ENCODE results near the gene GPATCH2.

Gene GPATCH2

GRCh38 chr1:217498209-217498608 lies 132.7 kb downstream of the GPATCH2 start:
- no peaks in the 10 kb centered on the region for H3K79me2 ChIP-seq (ENCODE audit: control insufficient read depth, insufficient read depth, low read length, poor library complexity)
- H2BK12ac ChIP-seq (ENCODE audit: low read length): no peak overlapping the region
- no peaks in the 10 kb centered on the region for H3K79me1 ChIP-seq (ENCODE audit: low read length)
- no peak for DNase-seq
- H3K4me1 ChIP-seq (ENCODE audit: control insufficient read depth in 1 of 2, insufficient read depth in 2 of 2, low read length in 2 of 2): no peaks in the 10 kb centered on the region
- peaks cover 0 to 2% of the 10 kb centered on the region in 2 experiments for H3K36me3 ChIP-seq (ENCODE audit: control insufficient read depth in 1 of 2, insufficient read depth in 2 of 2, low read length in 2 of 2)
- no peak overlapping the region for H3K23ac ChIP-seq (ENCODE audit: low read length)
- H3K27ac ChIP-seq (ENCODE audit: low read depth, low read length): no peak overlapping the region
- H2AFZ ChIP-seq (ENCODE audit: insufficient read depth, low read length, poor library complexity): no peak overlapping the region
- H3K14ac ChIP-seq (ENCODE audit: low read length): no peak overlapping the region
- H3K4ac ChIP-seq (ENCODE audit: low read depth, low read length): no peak overlapping the region
- H3K4me3 ChIP-seq (ENCODE audit: low read depth, low read length): no peak overlapping the region
- no peak overlapping the region for H4K91ac ChIP-seq (ENCODE audit: low read depth, low read length)
- H3K9ac ChIP-seq (ENCODE audit: low read length): no peak overlapping the region
- H3K9me3 ChIP-seq (ENCODE audit: insufficient read depth, low read depth, low read length): no peaks in the 10 kb centered on the region
- WGBS (ENCODE audit: extremely low coverage, insufficient coverage, insufficient read length): no CpG with 5 or more reads among the region's 5 CpGs
- no peak overlapping the region for H3K4me2 ChIP-seq (ENCODE audit: low read length)
- no peak overlapping the region for H4K8ac ChIP-seq (ENCODE audit: low read depth, low read length)
- no peak overlapping the region for H3K18ac ChIP-seq (ENCODE audit: low read length)
- H2AK5ac ChIP-seq (ENCODE audit: low read length): no peak overlapping the region
- no peak overlapping the region for H2BK5ac ChIP-seq (ENCODE audit: low read depth, low read length, poor library complexity)
- H3K27me3 ChIP-seq (ENCODE audit: insufficient read depth, low read length): no peaks in the 10 kb centered on the region
- H2BK120ac ChIP-seq (ENCODE audit: insufficient read depth, low read length, poor library complexity): no peak overlapping the region
- H4K12ac ChIP-seq (ENCODE audit: low read depth, low read length): no peak overlapping the region

- Histone ChIP-seq H3K27me3 (ENCODE audit: insufficient read depth, low read length) (no peaks in the 10 kb centered on the region), H4K12ac (ENCODE audit: low read depth, low read length) (no peak overlapping the region), H3K14ac (ENCODE audit: low read length) (no peak overlapping the region), H2BK120ac (ENCODE audit: insufficient read depth, low read length, poor library complexity) (no peak overlapping the region), H2AK5ac (ENCODE audit: low read length) (no peak overlapping the region), H2AFZ (ENCODE audit: insufficient read depth, low read length, poor library complexity) (no peak overlapping the region), H3K4me3 (ENCODE audit: low read depth, low read length) (no peak overlapping the region), H3K18ac (ENCODE audit: low read length) (no peak overlapping the region), H3K4me2 (ENCODE audit: low read length) (no peak overlapping the region), H4K8ac (ENCODE audit: low read depth, low read length) (no peak overlapping the region), H3K9ac (ENCODE audit: low read length) (no peak overlapping the region), H3K79me1 (ENCODE audit: low read length) (no peaks in the 10 kb centered on the region), H2BK12ac (ENCODE audit: low read length) (no peak overlapping the region), H2BK5ac (ENCODE audit: low read depth, low read length, poor library complexity) (no peak overlapping the region), H3K4ac (ENCODE audit: low read depth, low read length) (no peak overlapping the region), H3K9me3 (ENCODE audit: insufficient read depth, low read depth, low read length) (no peaks in the 10 kb centered on the region), H3K23ac (ENCODE audit: low read length) (no peak overlapping the region), H3K4me1 (ENCODE audit: control insufficient read depth in 1 of 2, insufficient read depth in 2 of 2, low read length in 2 of 2) (no peaks in the 10 kb centered on the region), H4K91ac (ENCODE audit: low read depth, low read length) (no peak overlapping the region), H3K36me3 (ENCODE audit: control insufficient read depth in 1 of 2, insufficient read depth in 2 of 2, low read length in 2 of 2) (peaks cover 0 to 2% of the 10 kb centered on the region in 2 experiments), H3K79me2 (ENCODE audit: control insufficient read depth, insufficient read depth, low read length, poor library complexity) (no peaks in the 10 kb centered on the region), H3K27ac (ENCODE audit: low read depth, low read length) (no peak overlapping the region)
- no peak for DNase-seq
These were observed 135.6 kb downstream of the GPATCH2 start for GRCh38 chr1:217495249-217495648.

- H2BK120ac ChIP-seq (ENCODE audit: insufficient read depth, low read length, poor library complexity): no peak overlapping the region
- H3K4me3 ChIP-seq (ENCODE audit: low read depth, low read length): no peak overlapping the region
- no peak for DNase-seq
- H3K27me3 ChIP-seq (ENCODE audit: insufficient read depth, low read length): no peaks in the 10 kb centered on the region
- H2BK12ac ChIP-seq (ENCODE audit: low read length): no peak overlapping the region
- H3K4ac ChIP-seq (ENCODE audit: low read depth, low read length): no peak overlapping the region
- H4K91ac ChIP-seq (ENCODE audit: low read depth, low read length): no peak overlapping the region
- H2AFZ ChIP-seq (ENCODE audit: insufficient read depth, low read length, poor library complexity): no peak overlapping the region
- no peak overlapping the region for H3K18ac ChIP-seq (ENCODE audit: low read length)
- no peaks in the 10 kb centered on the region for H3K4me1 ChIP-seq (ENCODE audit: control insufficient read depth in 1 of 2, insufficient read depth in 2 of 2, low read length in 2 of 2)
- no peaks in the 10 kb centered on the region for H3K9me3 ChIP-seq (ENCODE audit: insufficient read depth, low read depth, low read length)
- no peak overlapping the region for H2AK5ac ChIP-seq (ENCODE audit: low read length)
- no peak overlapping the region for H4K8ac ChIP-seq (ENCODE audit: low read depth, low read length)
- H3K4me2 ChIP-seq (ENCODE audit: low read length): no peak overlapping the region
- H3K79me1 ChIP-seq (ENCODE audit: low read length): no peaks in the 10 kb centered on the region
- H3K27ac ChIP-seq (ENCODE audit: low read depth, low read length): no peak overlapping the region
- H2BK5ac ChIP-seq (ENCODE audit: low read depth, low read length, poor library complexity): no peak overlapping the region
- no peaks in the 10 kb centered on the region for H3K79me2 ChIP-seq (ENCODE audit: control insufficient read depth, insufficient read depth, low read length, poor library complexity)
- H3K9ac ChIP-seq (ENCODE audit: low read length): no peak overlapping the region
- H3K36me3 ChIP-seq (ENCODE audit: control insufficient read depth in 1 of 2, insufficient read depth in 2 of 2, low read length in 2 of 2): peaks cover 0 to 2% of the 10 kb centered on the region in 2 experiments
- H4K12ac ChIP-seq (ENCODE audit: low read depth, low read length): no peak overlapping the region
- no peak overlapping the region for H3K23ac ChIP-seq (ENCODE audit: low read length)
- H3K14ac ChIP-seq (ENCODE audit: low read length): no peak overlapping the region
- WGBS (ENCODE audit: extremely low coverage, insufficient coverage, insufficient read length): no CpG with 5 or more reads among the region's 2 CpGs
These were observed 136.1 kb downstream of the GPATCH2 start for GRCh38 chr1:217494767-217495166.

GRCh38 chr1:217493290-217493689 lies 137.6 kb downstream of the GPATCH2 start:
- Histone ChIP-seq H2BK5ac (ENCODE audit: low read depth, low read length, poor library complexity) (no peak overlapping the region), H4K12ac (ENCODE audit: low read depth, low read length) (no peak overlapping the region), H2BK12ac (ENCODE audit: low read length) (no peak overlapping the region), H2AFZ (ENCODE audit: insufficient read depth, low read length, poor library complexity) (no peak overlapping the region), H3K27me3 (ENCODE audit: insufficient read depth, low read length) (no peaks in the 10 kb centered on the region), H2BK120ac (ENCODE audit: insufficient read depth, low read length, poor library complexity) (no peak overlapping the region), H3K4me1 (ENCODE audit: control insufficient read depth in 1 of 2, insufficient read depth in 2 of 2, low read length in 2 of 2) (no peaks in the 10 kb centered on the region), H4K8ac (ENCODE audit: low read depth, low read length) (no peak overlapping the region), H3K23ac (ENCODE audit: low read length) (no peak overlapping the region), H3K79me2 (ENCODE audit: control insufficient read depth, insufficient read depth, low read length, poor library complexity) (no peaks in the 10 kb centered on the region), H2AK5ac (ENCODE audit: low read length) (no peak overlapping the region), H3K36me3 (ENCODE audit: control insufficient read depth in 1 of 2, insufficient read depth in 2 of 2, low read length in 2 of 2) (peaks cover 0 to 2% of the 10 kb centered on the region in 2 experiments), H3K4me2 (ENCODE audit: low read length) (no peak overlapping the region), H3K9me3 (ENCODE audit: insufficient read depth, low read depth, low read length) (no peaks in the 10 kb centered on the region), H3K18ac (ENCODE audit: low read length) (no peak overlapping the region), H3K9ac (ENCODE audit: low read length) (no peak overlapping the region), H3K27ac (ENCODE audit: low read depth, low read length) (no peak overlapping the region), H3K4me3 (ENCODE audit: low read depth, low read length) (no peak overlapping the region), H3K79me1 (ENCODE audit: low read length) (no peaks in the 10 kb centered on the region), H3K4ac (ENCODE audit: low read depth, low read length) (no peak overlapping the region), H3K14ac (ENCODE audit: low read length) (no peak overlapping the region), H4K91ac (ENCODE audit: low read depth, low read length) (no peak overlapping the region)
- WGBS (ENCODE audit: extremely low coverage, insufficient coverage, insufficient read length): no CpG with 5 or more reads among the region's 1 CpG
- no peak for DNase-seq

GRCh38 chr1:217484871-217485270 lies 146.0 kb downstream of the GPATCH2 start:
- Histone ChIP-seq H2BK5ac (ENCODE audit: low read depth, low read length, poor library complexity) (no peak overlapping the region), H3K27me3 (ENCODE audit: insufficient read depth, low read length) (no peaks in the 10 kb centered on the region), H2BK12ac (ENCODE audit: low read length) (no peak overlapping the region), H2AK5ac (ENCODE audit: low read length) (no peak overlapping the region), H2AFZ (ENCODE audit: insufficient read depth, low read length, poor library complexity) (no peak overlapping the region), H4K8ac (ENCODE audit: low read depth, low read length) (no peak overlapping the region), H3K27ac (ENCODE audit: low read depth, low read length) (no peak overlapping the region), H3K9ac (ENCODE audit: low read length) (no peak overlapping the region), H3K79me2 (ENCODE audit: control insufficient read depth, insufficient read depth, low read length, poor library complexity) (no peaks in the 10 kb centered on the region), H3K18ac (ENCODE audit: low read length) (no peak overlapping the region), H4K91ac (ENCODE audit: low read depth, low read length) (no peak overlapping the region), H3K9me3 (ENCODE audit: insufficient read depth, low read depth, low read length) (no peaks in the 10 kb centered on the region), H3K4ac (ENCODE audit: low read depth, low read length) (no peak overlapping the region), H3K4me1 (ENCODE audit: control insufficient read depth in 1 of 2, insufficient read depth in 2 of 2, low read length in 2 of 2) (no peaks in the 10 kb centered on the region), H3K79me1 (ENCODE audit: low read length) (no peaks in the 10 kb centered on the region), H3K14ac (ENCODE audit: low read length) (no peak overlapping the region), H4K12ac (ENCODE audit: low read depth, low read length) (no peak overlapping the region), H3K4me2 (ENCODE audit: low read length) (no peak overlapping the region), H2BK120ac (ENCODE audit: insufficient read depth, low read length, poor library complexity) (no peak overlapping the region), H3K36me3 (ENCODE audit: control insufficient read depth in 1 of 2, insufficient read depth in 2 of 2, low read length in 2 of 2) (no peaks in the 10 kb centered on the region), H3K23ac (ENCODE audit: low read length) (no peak overlapping the region), H3K4me3 (ENCODE audit: low read depth, low read length) (no peak overlapping the region)
- no peak for DNase-seq

Measured in trophoblast cell (in vitro differentiated cells and primary cell).